Heart right ventricle (tissue), 16 donors: ENCODE results near the gene PTPRG. TPM values are rescaled to one million over a fixed set of nuclear protein-coding genes. Genes with fewer than 3 reads are reported as not detected.

ENCODE experiments used
- ATAC-seq, 8 donors: fragments of 200-7000 bp; cut with Tn5 transposase; one replicate each; pipeline ENCODE4 v1.9.1; 2020; ENCODE audit warnings: mild to moderate bottlenecking in 8 of 8, moderate library complexity in 8 of 8, moderate number of reproducible peaks in 1 of 8
- DNase-seq, 2 donors: peaks; one replicate each; pipeline ENCODE4 v3.0.0-alpha.2; 2020
- H3K27ac ChIP-seq, 10 donors: fragments of 200-600 bp; sonication (generic) in 2 of 10; one replicate each; pipeline versions ENCODE4 v1.5.0 to v1.8.0; 2020 to 2022; ENCODE audit warnings: mild to moderate bottlenecking in 3 of 10
- H3K27me3 ChIP-seq, 7 donors: fragments of 200-600 bp; one replicate each; pipeline ENCODE4 v1.8.0; 2021 to 2022; ENCODE audit warnings: mild to moderate bottlenecking in 2 of 7
- H3K36me3 ChIP-seq, 9 donors: fragments of 200-600 bp; sonication (generic) in 1 of 9; one replicate each; pipeline versions ENCODE4 v1.5.0 to v1.8.0; 2020 to 2022; ENCODE audit warnings: mild to moderate bottlenecking in 2 of 9
- H3K4me1 ChIP-seq, 9 donors: fragments of 200-600 bp; sonication (generic) in 1 of 9; one replicate each; pipeline versions ENCODE4 v1.5.0 to v1.8.0; 2020 to 2022; ENCODE audit warnings: mild to moderate bottlenecking in 4 of 9
- H3K4me3 ChIP-seq, 10 donors: fragments of 200-600 bp; sonication (generic) in 2 of 10; one replicate each; pipeline versions ENCODE4 v1.5.0 to v1.8.0; 2020 to 2022; ENCODE audit warnings: mild to moderate bottlenecking in 7 of 10, moderate library complexity in 2 of 10
- H3K9me3 ChIP-seq, 11 donors: fragments of 200-600 bp in 10 of 11; sonication (generic) in 2 of 11; one replicate each; pipeline versions ENCODE4 v1.5.0 to v1.8.0; 2013 to 2022; ENCODE audit warnings: mild to moderate bottlenecking in 2 of 11, control low read depth in 1 of 11, moderate library complexity in 1 of 11
- CTCF ChIP-seq, 9 donors: fragments of 200-600 bp; sonication (generic) in 2 of 9; IDR thresholded peaks; one replicate each; pipeline versions ENCODE4 v1.5.0 to v1.8.0; 2021 to 2022; ENCODE audit warnings: antibody characterized with exemption in 9 of 9, mild to moderate bottlenecking in 5 of 9, moderate library complexity in 1 of 9
- WGBS, 2 donors: extraction: QIAGEN DNeasy Blood & Tissue Kit; methylation state at CpG; one replicate each; pipeline ENCODE4 v1.1.7; 2013; ENCODE audit warnings: inconsistent platforms in 1 of 2; 5-methylcytosine and 5-hydroxymethylcytosine counted together
- intact Hi-C, 10 donors: fragments of 100-400 bp; cut with DNase I; formaldehyde crosslinking; loops; one replicate each; pipeline versions ENCODE4 v1.11.1 to v1.14.2; 2022
- polyA plus RNA-seq, 2 donors: library from polyadenylated mRNA; stranded (reverse); fragments of 200-250 nt; gene quantifications; one replicate each; pipeline ENCODE4 v1.2.3, GENCODE V29; 2013
- total RNA-seq, 10 donors: library from RNA; stranded (reverse); fragmentation: NEBNext Ultra II Directional in 3 of 10; extraction: Animal tissue kit (Norgen Biotek cat#: 25700) in 3 of 10; gene quantifications; one replicate each; pipeline versions ENCODE4 v1.2.1 to v1.2.4, GENCODE V29; 2021 to 2023
- donor health status: Arrhythmogenic right ventricular cardiomyopathy.
- donor health status: ischemic (EF 13 %, LVEDD 7.1; RV severe dilation, severe dysfunction).
- donor health status: healthy with polysubstance abuse.
- donor health status: DM: no; HTN: yes; CAD: no.
- donor health status: DM: no; HTN: no; CAD: no.
- donor health status: ischemic (EF 25% LVEDD 6.9; RV normal size, moderate dysfunction).
- donor health status: ischemic (EF 25% LVEDD 5.7; RV mildly dilated, moderate dysfunction).
- donor health status: healthy.
- donor health status: DM: yes; HTN: yes; CAD: no.
- donor health status: Ischemic cardiomyopathy.
- donor health status: ischemic (EF 35%, LVEDD 5.7; RV mildly dilated, moderate dysfunction).
- donor health status: nonischemic (EF 11% LVEDD 7.7; RV severe dilation, severe dysfunction).
- donor health status: DM: yes; HTN: yes; CAD: no.
- donor health status: PGD.
- donor health status: ischemic (EF 29% LVEDD 5.4; RV normal size, mild dysfunction).
- donor health status: nonischemic (EF 23%, LVEDD 6.1; RV moderate dilation, normal function).

The PTPRG gene
- total and polyA plus RNA-seq, 12 donors: 10.1 to 38.3 (median 32.6) TPM

GRCh38 chr3:61768284-61769037 is 207.1 kb downstream of the PTPRG start:
- peak in 1 of 8 donors; percentile 38 for ATAC-seq
- Histone ChIP-seq H3K27ac (peak overlapping the region in 1 of 10 donors; percentile 8), H3K4me1 (peaks cover 2 to 65% (median 19%) of the 10 kb centered on the region in 9 donors), H3K9me3 (no peaks in the 10 kb centered on the region), H3K36me3 (no peaks in the 10 kb centered on the region), H3K27me3 (no peaks in the 10 kb centered on the region), H3K4me3 (no peak overlapping the region)
- no peak for TF ChIP-seq CTCF (IDR thresholded peaks at IDR 0.05)
- no peak for DNase-seq
- 52 to 56% methylated on average over 4 of the region's 4 CpGs for WGBS, 2 donors
- intact Hi-C loops: no loop called here

DNA sequence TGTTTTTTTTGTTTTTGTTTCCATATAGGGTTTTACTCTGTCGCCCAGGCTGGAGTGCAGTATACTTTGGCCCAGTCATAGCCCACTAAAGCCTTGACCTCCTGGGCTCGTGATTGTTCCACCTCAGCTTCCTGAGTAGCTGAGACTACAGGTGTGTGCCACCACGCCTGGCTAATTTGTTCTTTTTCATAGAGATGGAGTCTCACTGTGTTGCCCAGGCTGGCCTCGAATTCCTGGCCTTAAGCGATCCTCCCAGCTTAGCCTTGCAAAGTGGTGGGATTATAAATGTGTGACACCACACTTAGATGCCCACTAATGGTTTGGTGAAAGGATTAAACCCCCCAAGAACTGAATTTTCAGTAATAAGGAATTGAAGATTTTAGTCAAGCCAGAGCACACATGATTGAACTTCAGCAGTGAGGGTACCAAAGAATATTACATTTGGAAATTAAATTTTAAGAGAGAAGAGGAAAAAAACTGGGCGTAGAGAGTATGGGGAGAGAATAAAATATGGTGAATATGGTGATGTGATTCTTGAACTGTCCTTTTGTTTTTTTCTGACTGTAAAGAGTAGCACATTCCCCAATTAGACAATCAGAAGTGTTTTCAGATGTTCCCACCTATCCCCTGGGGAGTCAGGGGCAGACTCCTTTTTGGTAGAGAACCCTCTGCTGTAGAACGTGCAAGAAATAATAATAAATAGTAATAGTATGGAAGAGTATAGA is 208.1 kb downstream of the PTPRG start:
- Histone ChIP-seq H3K27me3 (no peaks in the 10 kb centered on the region), H3K9me3 (no peaks in the 10 kb centered on the region), H3K4me3 (no peak overlapping the region), H3K4me1 (peaks cover 2 to 71% (median 19%) of the 10 kb centered on the region in 9 donors), H3K27ac (no peak overlapping the region), H3K36me3 (no peaks in the 10 kb centered on the region)
- 90 to 93% methylated on average over 7 of the region's 7 CpGs for WGBS, 2 donors
- intact Hi-C loops: no loop called here
- TF ChIP-seq CTCF (IDR thresholded peaks at IDR 0.05): no peak
- DNase-seq (no peak), ATAC-seq (no peak)

DNA sequence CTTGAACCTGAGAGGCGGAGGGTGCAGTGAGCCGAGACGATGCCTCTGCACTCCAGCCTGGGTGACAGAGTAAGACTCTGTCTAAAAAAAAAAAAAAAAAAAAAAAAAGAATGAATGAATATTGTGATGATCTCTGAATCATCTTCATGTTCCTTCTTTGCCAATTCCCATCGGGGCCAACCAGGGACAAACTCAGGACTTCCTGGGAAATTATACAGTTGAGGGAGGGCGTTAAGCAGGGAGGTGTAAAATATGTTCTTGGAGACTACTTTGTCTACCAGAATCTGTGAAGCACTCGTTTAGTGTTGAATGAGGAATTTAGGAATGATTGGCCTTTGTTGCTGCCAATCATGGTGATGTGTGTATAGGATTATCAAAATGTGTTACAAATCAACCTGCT is 210.6 kb downstream of the PTPRG start:
- DNase-seq (no peak), ATAC-seq (peak in 1 of 8 donors; percentile 52)
- WGBS, 2 donors: 81 to 85% methylated on average over 6 of the region's 6 CpGs
- Histone ChIP-seq H3K4me3 (no peak overlapping the region), H3K36me3 (no peaks in the 10 kb centered on the region), H3K27me3 (no peaks in the 10 kb centered on the region), H3K4me1 (peaks cover 2 to 73% (median 19%) of the 10 kb centered on the region in 9 donors), H3K27ac (no peak overlapping the region), H3K9me3 (no peaks in the 10 kb centered on the region)
- intact Hi-C loops: no loop called here
- no peak for TF ChIP-seq CTCF (IDR thresholded peaks at IDR 0.05)

- DNase-seq (no peak), ATAC-seq (no peak)
- Histone ChIP-seq H3K9me3 (no peaks in the 10 kb centered on the region), H3K27ac (no peak overlapping the region), H3K36me3 (no peaks in the 10 kb centered on the region), H3K4me1 (peaks cover 2 to 78% (median 19%) of the 10 kb centered on the region in 9 donors), H3K27me3 (no peaks in the 10 kb centered on the region), H3K4me3 (no peak overlapping the region)
- 59 to 67% methylated on average over 1 of the region's 1 CpG for WGBS, 2 donors
- no peak for TF ChIP-seq CTCF (IDR thresholded peaks at IDR 0.05)
- intact Hi-C loops: no loop called here
Observed at GRCh38 chr3:61772456-61772855, 211.1 kb downstream of the PTPRG start.
